ENCODE results near the gene DNAH6. TPM values are rescaled to one million over a fixed set of nuclear protein-coding genes. Genes with fewer than 3 reads are reported as not detected.

DNAH6 gene
- total RNA-seq, 1 experiment from 2014 or later = 0.26 TPM

GRCh38 chr2:84497285-84497684 is 19.0 kb upstream of the DNAH6 start:
- no peak overlapping the region for H4K8ac ChIP-seq (replicated peaks; ENCODE audit: insufficient read length, low read depth, low read length)
- H3K9ac ChIP-seq (ENCODE audit: extremely low read depth, insufficient read length, low read length) = no peak overlapping the region
- H3K79me1 ChIP-seq (ENCODE audit: insufficient read depth, low read depth, low read length, poor library complexity, severe bottlenecking) = no peaks in the 10 kb centered on the region
- Mint-ChIP-seq H3K4me1 (peaks cover 3% of the 10 kb centered on the region in 2 experiments; a peak in 1 of 4 replicates), H3K27me3 (ENCODE audit: low read depth) (0 out of 2 replicates have a peak, but pooled peaks cover 1% of the 10 kb centered on the region), H3K4me3 (no peak overlapping the region), H3K27ac (no peak overlapping the region), H3K36me3 (ENCODE audit: insufficient read depth in 1 of 3, low read depth in 3 of 3) (no peaks in the 10 kb centered on the region; a peak in 1 of 7 replicates), H3K9me3 (peaks cover 2 to 3% of the 10 kb centered on the region in 2 experiments; a peak in 2 of 5 replicates)
- no peak overlapping the region for H3K4ac ChIP-seq (ENCODE audit: low read depth, low read length)
- no CpG with 5 or more reads among the region's 3 CpGs for WGBS (ENCODE audit: extremely low coverage, insufficient read length, low lambda C conversion rate)
- H2BK20ac ChIP-seq (ENCODE audit: low read depth, low read length, poor library complexity, severe bottlenecking) = no peak overlapping the region
- no peak overlapping the region for H3K56ac ChIP-seq (ENCODE audit: insufficient read length, low read depth, low read length)
- no peak overlapping the region for H2AFZ ChIP-seq (ENCODE audit: low read length)
- H3K23me2 ChIP-seq (ENCODE audit: insufficient read length, low read depth, low read length, poor library complexity, severe bottlenecking) = no peaks in the 10 kb centered on the region
- H2BK15ac ChIP-seq (ENCODE audit: low read depth, low read length) = no peak overlapping the region
- no peak overlapping the region for H2BK120ac ChIP-seq (ENCODE audit: low read depth, low read length, poor library complexity, severe bottlenecking)
- no peak overlapping the region for H3K18ac ChIP-seq (ENCODE audit: insufficient read length, low read depth, low read length)
- H3K23ac ChIP-seq (ENCODE audit: insufficient read length, low read depth, low read length) = no peak overlapping the region
- H3T11ph ChIP-seq (ENCODE audit: low read length) = no peak overlapping the region
- no peak overlapping the region for H4K91ac ChIP-seq (ENCODE audit: insufficient read length, low read depth, low read length)
- no peak overlapping the region for H3K27ac ChIP-seq (ENCODE audit: insufficient read length, low read depth, low read length)
- H3K4me2 ChIP-seq (ENCODE audit: insufficient read depth, insufficient read length, low read length) = no peak overlapping the region
- no peak for DNase-seq
- H2AK5ac ChIP-seq (ENCODE audit: insufficient read length, low read length) = no peak overlapping the region
- TF ChIP-seq CTCF (conservative IDR thresholded peaks at IDR 0.05) = no peak
- H3K27me3 ChIP-seq (ENCODE audit: insufficient read depth, low read length) = no peaks in the 10 kb centered on the region
- no peaks in the 10 kb centered on the region for H3K79me2 ChIP-seq (ENCODE audit: insufficient read depth, low read length)
- H3K9me3 ChIP-seq (ENCODE audit: control insufficient read depth, low read depth, low read length) = no peaks in the 10 kb centered on the region
- H2BK12ac ChIP-seq (ENCODE audit: insufficient read length, low read depth, low read length) = no peak overlapping the region
- no peaks in the 10 kb centered on the region for H3K4me1 ChIP-seq (ENCODE audit: insufficient read depth, low read length)
- no peaks in the 10 kb centered on the region for H4K20me1 ChIP-seq (ENCODE audit: control insufficient read depth, insufficient read depth, insufficient read length)
- no peak overlapping the region for H2BK5ac ChIP-seq (ENCODE audit: insufficient read length, low read length)
- H3K14ac ChIP-seq (ENCODE audit: insufficient read depth, low read length) = no peak overlapping the region
- H4K5ac ChIP-seq (ENCODE audit: insufficient read length, low read depth, low read length) = no peak overlapping the region
